ENCODE data around the gene CCDC57. TPM values are rescaled to one million over a fixed set of nuclear protein-coding genes. Genes with fewer than 3 reads are reported as not detected.

CCDC57 gene
- total and polyA plus RNA-seq, 2 of the 4 experiments (the other 2 are of a cell fraction), result 7.3 to 31.3 TPM

DNA sequence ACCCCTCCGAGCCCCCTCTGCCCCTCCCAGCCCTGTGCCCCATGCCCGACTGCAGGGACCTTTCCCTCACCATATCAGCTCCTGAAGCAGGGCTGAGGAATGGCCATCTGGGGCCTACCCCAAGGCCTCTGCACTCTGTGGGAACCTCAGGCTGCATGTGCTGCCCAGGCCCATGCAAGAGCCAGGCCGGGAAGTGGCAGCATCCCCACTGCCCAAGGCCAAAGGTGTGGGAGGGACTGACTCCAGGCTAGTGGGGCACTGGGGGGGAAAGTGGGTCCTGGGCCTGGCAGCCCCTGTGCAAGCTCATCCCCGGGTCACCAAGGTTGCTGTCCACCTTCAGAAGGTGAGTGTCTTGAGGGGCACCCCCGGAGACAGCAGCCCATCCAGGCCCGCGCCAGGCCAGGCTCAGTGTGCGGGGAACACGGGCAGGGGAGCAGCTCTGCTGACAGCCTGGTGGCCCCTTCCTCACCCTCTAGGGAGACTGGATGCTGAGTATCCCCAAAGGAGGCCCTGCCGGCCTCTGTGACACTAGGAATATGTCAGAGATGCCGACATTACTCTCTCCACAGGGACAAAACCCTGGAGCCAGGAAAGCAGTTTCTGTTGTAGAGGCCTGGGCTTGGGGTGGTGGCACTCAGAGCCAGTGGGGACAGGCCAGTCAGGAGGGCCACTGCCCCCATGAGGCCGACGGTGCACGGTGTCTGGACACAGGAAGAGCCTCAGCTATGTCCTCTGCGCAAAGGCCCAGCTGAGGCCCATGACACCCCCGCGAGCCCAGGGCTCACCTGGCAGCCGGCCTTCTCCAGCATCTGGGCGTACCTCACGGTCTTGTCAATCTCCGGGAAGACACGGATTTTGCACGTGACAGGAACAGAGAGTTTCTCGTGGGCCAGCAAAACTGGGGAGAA is 150.3 kb downstream of the CCDC57 start:
- Histone ChIP-seq H3K27me3 (ENCODE audit: control insufficient read depth, insufficient read depth, low read length) (no peaks in the 10 kb centered on the region), H4K91ac (ENCODE audit: insufficient read depth, low read depth, low read length) (no peak overlapping the region), H2BK120ac (ENCODE audit: low read depth, low read length) (no peak overlapping the region), H3K9ac (ENCODE audit: low read depth, low read length) (no peak overlapping the region), H3K4me1 (ENCODE audit: control insufficient read depth, insufficient read depth, low read length) (peaks cover 10% of the 10 kb centered on the region), H3K27ac (ENCODE audit: insufficient read depth, low read length) (no peak overlapping the region), H2BK5ac (ENCODE audit: low read depth, low read length, poor library complexity, severe bottlenecking) (no peak overlapping the region), H4K5ac (ENCODE audit: low read depth, low read length) (no peak overlapping the region), H4K8ac (ENCODE audit: low read depth in 2 of 2, low read length in 2 of 2) (no peak overlapping the region), H3K4me2 (ENCODE audit: low read depth, low read length) (no peak overlapping the region), H3K56ac (ENCODE audit: extremely low read depth, insufficient read depth, low read length) (no peak overlapping the region), H2AK5ac (ENCODE audit: low read depth, low read length) (no peak overlapping the region), H4K20me1 (ENCODE audit: insufficient read depth, low read length) (peaks cover 3% of the 10 kb centered on the region; the same call in 1 of the 2 replicates), H3K18ac (ENCODE audit: low read depth, low read length) (no peak overlapping the region), H2BK15ac (ENCODE audit: low read depth, low read length) (no peak overlapping the region), H2BK20ac (ENCODE audit: low read depth, low read length) (no peak overlapping the region), H3K79me1 (ENCODE audit: low read depth in 1 of 2, low read length in 2 of 2) (peaks cover 5 to 36% of the 10 kb centered on the region in 2 experiments; a peak in 3 of 4 replicates), H3K9me3 (ENCODE audit: control insufficient read depth, insufficient read depth, low read length) (no peaks in the 10 kb centered on the region), H3K36me3 (ENCODE audit: control insufficient read depth, insufficient read depth, low read length) (peaks cover 53% of the 10 kb centered on the region), H3K4me3 (ENCODE audit: insufficient read depth, low read depth, low read length) (no peak overlapping the region), H3K4ac (ENCODE audit: low read depth, low read length) (no peak overlapping the region), H3K14ac (replicated peaks; ENCODE audit: low read depth, low read length) (no peak overlapping the region), H2AFZ (replicated peaks; ENCODE audit: low read length, poor library complexity) (no peak overlapping the region), H2AK9ac (replicated peaks; ENCODE audit: low read depth, low read length, poor library complexity) (no peak overlapping the region), H3K23ac (ENCODE audit: low read depth, low read length) (no peak overlapping the region), H3K9me1 (ENCODE audit: insufficient read depth, low read length) (no peaks in the 10 kb centered on the region; the same call in 1 of the 2 replicates)
- in situ Hi-C loops (cut with MboI; ENCODE audit: low sequenced_read_pairs) (no loop called here), intact Hi-C loops (cut with micrococcal nuclease) (no loop called here), dilution Hi-C loops (cut with HindIII; ENCODE audit: low sequenced_read_pairs, unreplicated experiment) (no loop called here)
- CTCF ChIA-PET, result no interaction called here
- DNase-seq (no peak), ATAC-seq (ENCODE audit: low read depth) (no peak)
- WGBS, 2 experiments (ENCODE audit: extremely low coverage in 2 of 2, insufficient read length in 1 of 2), result 91% methylated on average over 17 of the region's 24 CpGs; no CpG with 5 or more reads in 1 of the 2 experiments
- TF ChIP-seq RCOR1 (IDR thresholded peaks at IDR 0.05; ENCODE audit: insufficient replicate concordance, low read length) (no peak), CEBPB (IDR thresholded peaks at IDR 0.05; ENCODE audit: low read depth, low read length) (no peak), RFX5 (IDR thresholded peaks at IDR 0.05; ENCODE audit: low read depth, low read length) (no peak), BHLHE40 (IDR thresholded peaks at IDR 0.05; ENCODE audit: low read depth, low read length) (no peak), CHD1 (IDR thresholded peaks at IDR 0.05; ENCODE audit: low read depth, low read length) (no peak), NFE2L2 (IDR thresholded peaks at IDR 0.05; ENCODE audit: low read depth, low read length) (no peak), POLR2A (IDR thresholded peaks at IDR 0.05; ENCODE audit: low read depth, low read length) (no peak), SMC3 (IDR thresholded peaks at IDR 0.05; ENCODE audit: low read depth, low read length) (no peak), MXI1 (IDR thresholded peaks at IDR 0.05; ENCODE audit: borderline replicate concordance, low read depth, low read length) (no peak), MAZ (IDR thresholded peaks at IDR 0.05; ENCODE audit: borderline replicate concordance, low read depth, low read length) (no peak), MAFK (IDR thresholded peaks at IDR 0.05; ENCODE audit: low read depth, low read length) (no peak), RAD21 (IDR thresholded peaks at IDR 0.05; ENCODE audit: low read length) (no peak)
- TF ChIP-seq, protein P1, sequence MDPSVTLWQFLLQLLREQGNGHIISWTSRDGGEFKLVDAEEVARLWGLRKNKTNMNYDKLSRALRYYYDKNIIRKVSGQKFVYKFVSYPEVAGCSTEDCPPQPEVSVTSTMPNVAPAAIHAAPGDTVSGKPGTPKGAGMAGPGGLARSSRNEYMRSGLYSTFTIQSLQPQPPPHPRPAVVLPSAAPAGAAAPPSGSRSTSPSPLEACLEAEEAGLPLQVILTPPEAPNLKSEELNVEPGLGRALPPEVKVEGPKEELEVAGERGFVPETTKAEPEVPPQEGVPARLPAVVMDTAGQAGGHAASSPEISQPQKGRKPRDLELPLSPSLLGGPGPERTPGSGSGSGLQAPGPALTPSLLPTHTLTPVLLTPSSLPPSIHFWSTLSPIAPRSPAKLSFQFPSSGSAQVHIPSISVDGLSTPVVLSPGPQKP (IDR thresholded peaks at IDR 0.05; ENCODE audit: borderline replicate concordance, low read depth, low read length), result no peak
- TF ChIP-seq, protein P2, sequence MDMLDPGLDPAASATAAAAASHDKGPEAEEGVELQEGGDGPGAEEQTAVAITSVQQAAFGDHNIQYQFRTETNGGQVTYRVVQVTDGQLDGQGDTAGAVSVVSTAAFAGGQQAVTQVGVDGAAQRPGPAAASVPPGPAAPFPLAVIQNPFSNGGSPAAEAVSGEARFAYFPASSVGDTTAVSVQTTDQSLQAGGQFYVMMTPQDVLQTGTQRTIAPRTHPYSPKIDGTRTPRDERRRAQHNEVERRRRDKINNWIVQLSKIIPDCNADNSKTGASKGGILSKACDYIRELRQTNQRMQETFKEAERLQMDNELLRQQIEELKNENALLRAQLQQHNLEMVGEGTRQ (IDR thresholded peaks at IDR 0.05; ENCODE audit: low read depth, low read length), result no peak
- BruUV-seq (replicated peaks), result no TSS peak
- POLR2A ChIA-PET (ENCODE audit: unreplicated experiment), result no interaction called here

All from IMR-90 (cell line).